ENCODE measurements around the gene ZSCAN25. TPM values are rescaled to one million over a fixed set of nuclear protein-coding genes. Genes with fewer than 3 reads are reported as not detected.
A peak's percentile ranks its signal among the peaks of the same experiment; 100 is the strongest.
"Not testable (repeated sequence)": the region's sequence is repeated elsewhere in the genome, so short reads cannot be mapped to it uniquely, and the experiment has no call there.

Gene ZSCAN25
- total RNA-seq, 1 experiment from 2014 or later, result 12.9 TPM

- H3K9me3 Mint-ChIP-seq (ENCODE audit: low read depth, unreplicated experiment), result no peaks in the 10 kb centered on the region
- CTCF ChIA-PET, result no interaction called here
- no peak overlapping the region for H3K27ac Mint-ChIP-seq (ENCODE audit: unreplicated experiment)
Observed at GRCh38 chr7:99576251-99576650, 40.5 kb upstream of the ZSCAN25 start.

GRCh38 chr7:99579281-99579955 is 37.3 kb upstream of the ZSCAN25 start:
- no peak for TF ChIP-seq CTCF (IDR thresholded peaks at IDR 0.05; ENCODE audit: unreplicated experiment)
- CTCF ChIA-PET, result no interaction called here
- BruUV-seq (replicated peaks), result no TSS peak

More at GRCh38 chr7:99576251-99576650, 40.5 kb upstream of the ZSCAN25 start:
- no TSS peak for BruUV-seq (replicated peaks)
- no peak for DNase-seq
- intact Hi-C loops (cut with micrococcal nuclease; ENCODE audit: unreplicated experiment), result no loop called here
- Mint-ChIP-seq H3K4me1 (ENCODE audit: low read depth, unreplicated experiment) (no peaks in the 10 kb centered on the region), H3K36me3 (ENCODE audit: insufficient read depth, unreplicated experiment) (no peaks in the 10 kb centered on the region), H3K27me3 (ENCODE audit: unreplicated experiment) (peaks cover 33% of the 10 kb centered on the region), H3K4me3 (ENCODE audit: low read depth, unreplicated experiment) (no peak overlapping the region)
- no peak for TF ChIP-seq CTCF (IDR thresholded peaks at IDR 0.05; ENCODE audit: unreplicated experiment)

GRCh38 chr7:99579956-99580777 is 36.6 kb upstream of the ZSCAN25 start:
- no TSS peak for BruUV-seq (replicated peaks)
- intact Hi-C loops (cut with micrococcal nuclease; ENCODE audit: unreplicated experiment), result no loop called here
- peak; percentile 46 for DNase-seq
- peak; percentile 18 for TF ChIP-seq CTCF (IDR thresholded peaks at IDR 0.05; ENCODE audit: unreplicated experiment)
- Mint-ChIP-seq H3K9me3 (ENCODE audit: low read depth, unreplicated experiment) (no peaks in the 10 kb centered on the region), H3K4me1 (ENCODE audit: low read depth, unreplicated experiment) (no peaks in the 10 kb centered on the region), H3K4me3 (ENCODE audit: low read depth, unreplicated experiment) (peak overlapping the region; percentile 61), H3K27ac (ENCODE audit: unreplicated experiment) (no peak overlapping the region), H3K36me3 (ENCODE audit: insufficient read depth, unreplicated experiment) (no peaks in the 10 kb centered on the region), H3K27me3 (ENCODE audit: unreplicated experiment) (peaks cover 38% of the 10 kb centered on the region)
- CTCF ChIA-PET, result interaction anchor here (0.8 to 1.6 kb wide), 2 partner anchors 55 to 75 kb away, joined by 3 to 5 read pairs; partner anchors contain the start of gene ZKSCAN5

More at GRCh38 chr7:99579281-99579955, 37.3 kb upstream of the ZSCAN25 start:
- no peak for DNase-seq
- H3K36me3 Mint-ChIP-seq (ENCODE audit: insufficient read depth, unreplicated experiment), result no peaks in the 10 kb centered on the region
- H3K9me3 Mint-ChIP-seq (ENCODE audit: low read depth, unreplicated experiment), result no peaks in the 10 kb centered on the region
- no peaks in the 10 kb centered on the region for H3K4me1 Mint-ChIP-seq (ENCODE audit: low read depth, unreplicated experiment)
- H3K4me3 Mint-ChIP-seq (ENCODE audit: low read depth, unreplicated experiment), result peak overlapping the region; percentile 61
- H3K27ac Mint-ChIP-seq (ENCODE audit: unreplicated experiment), result no peak overlapping the region
- H3K27me3 Mint-ChIP-seq (ENCODE audit: unreplicated experiment), result peaks cover 36% of the 10 kb centered on the region
- intact Hi-C loops (cut with micrococcal nuclease; ENCODE audit: unreplicated experiment), result no loop called here

- CTCF ChIA-PET, result interaction anchor here (0.8 to 1.6 kb wide), 2 partner anchors 55 to 76 kb away, joined by 3 to 5 read pairs; partner anchors contain the start of gene ZKSCAN5
- H3K9me3 Mint-ChIP-seq (ENCODE audit: low read depth, unreplicated experiment); H3K27ac Mint-ChIP-seq (ENCODE audit: unreplicated experiment); DNase-seq; intact Hi-C loops (cut with micrococcal nuclease; ENCODE audit: unreplicated experiment); BruUV-seq (replicated peaks); H3K36me3 Mint-ChIP-seq (ENCODE audit: insufficient read depth, unreplicated experiment); H3K4me1 Mint-ChIP-seq (ENCODE audit: low read depth, unreplicated experiment): not testable (repeated sequence)
- Mint-ChIP-seq H3K4me3 (ENCODE audit: low read depth, unreplicated experiment) (peak overlapping the region; percentile 61), H3K27me3 (ENCODE audit: unreplicated experiment) (peaks cover 42% of the 10 kb centered on the region)
Observed at GRCh38 chr7:99580778-99581332, 35.9 kb upstream of the ZSCAN25 start.
